Neutrophil (primary cell): ENCODE data around the gene SREK1.

Source experiments
- H3K27ac ChIP-seq: fragments of 200-600 bp; sonication (generic); 2 replicates; pipeline ENCODE4 v1.5.1; 2016; ENCODE audit warnings: mild to moderate bottlenecking, moderate library complexity
- H3K27me3 ChIP-seq: fragments of 200-600 bp; sonication (generic); 2 replicates; pipeline ENCODE4 v1.6.0; 2016; ENCODE audit warnings: mild to moderate bottlenecking
- H3K36me3 ChIP-seq: fragments of 200-600 bp; sonication (generic); 2 replicates; pipeline ENCODE4 v1.5.1; 2017
- H3K4me1 ChIP-seq, 2 experiments: fragments of 200-600 bp in 1 of 2; sonication (generic) in 1 of 2; 1 replicate in 1 of 2; 2 replicates in 1 of 2; pipeline versions ENCODE4 v1.5.1 to v1.6.1; 2013 to 2016; ENCODE audit warnings: low read depth in 1 of 2, low read length in 1 of 2, mild to moderate bottlenecking in 1 of 2, moderate library complexity in 1 of 2; ENCODE audit not compliant: control insufficient read depth in 1 of 2, insufficient read depth in 1 of 2
- H3K4me3 ChIP-seq, 2 experiments: fragments of 200-600 bp in 1 of 2; sonication (generic) in 1 of 2; 1 replicate in 1 of 2; 2 replicates in 1 of 2; pipeline ENCODE4 v1.5.1; 2013 to 2016; ENCODE audit warnings: low read depth in 1 of 2, low read length in 1 of 2, mild to moderate bottlenecking in 1 of 2, moderate library complexity in 1 of 2
- H3K9me3 ChIP-seq: fragments of 200-600 bp; sonication (generic); 2 replicates; pipeline ENCODE4 v1.5.1; 2016
- TF ChIP-seq, protein P1 (sequence below): fragments of 200-600 bp; sonication (generic); IDR thresholded peaks from 2 replicates; pipeline ENCODE4 v1.5.1; 2016; ENCODE audit warnings: antibody characterized with exemption

SREK1 gene

DNA sequence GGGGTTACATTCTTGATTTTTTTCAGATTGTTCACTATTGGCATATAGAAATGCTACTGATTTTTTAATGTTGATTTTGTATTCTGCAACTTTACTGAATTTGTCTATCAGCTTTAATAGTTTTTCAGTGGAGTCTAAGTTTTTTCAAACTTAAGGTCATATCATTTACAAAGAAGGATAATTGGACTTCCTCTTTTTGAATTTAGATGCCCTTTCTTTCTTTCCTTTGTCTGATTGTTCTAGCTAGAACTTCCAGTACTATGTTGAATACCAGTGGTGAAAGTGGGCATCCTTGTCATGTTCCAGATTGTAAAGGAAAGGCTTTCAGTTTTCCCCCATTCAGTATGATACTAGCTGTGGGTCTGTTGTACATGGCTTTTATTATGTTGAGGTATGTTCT is 49.3 kb downstream of the SREK1 start:
- no peaks in the 10 kb centered on the region for H3K9me3 ChIP-seq
- H3K27ac ChIP-seq, result no peak overlapping the region
- H3K36me3 ChIP-seq, result no peaks in the 10 kb centered on the region
- H3K4me1 ChIP-seq, result no peaks in the 10 kb centered on the region
- TF ChIP-seq, protein P1, sequence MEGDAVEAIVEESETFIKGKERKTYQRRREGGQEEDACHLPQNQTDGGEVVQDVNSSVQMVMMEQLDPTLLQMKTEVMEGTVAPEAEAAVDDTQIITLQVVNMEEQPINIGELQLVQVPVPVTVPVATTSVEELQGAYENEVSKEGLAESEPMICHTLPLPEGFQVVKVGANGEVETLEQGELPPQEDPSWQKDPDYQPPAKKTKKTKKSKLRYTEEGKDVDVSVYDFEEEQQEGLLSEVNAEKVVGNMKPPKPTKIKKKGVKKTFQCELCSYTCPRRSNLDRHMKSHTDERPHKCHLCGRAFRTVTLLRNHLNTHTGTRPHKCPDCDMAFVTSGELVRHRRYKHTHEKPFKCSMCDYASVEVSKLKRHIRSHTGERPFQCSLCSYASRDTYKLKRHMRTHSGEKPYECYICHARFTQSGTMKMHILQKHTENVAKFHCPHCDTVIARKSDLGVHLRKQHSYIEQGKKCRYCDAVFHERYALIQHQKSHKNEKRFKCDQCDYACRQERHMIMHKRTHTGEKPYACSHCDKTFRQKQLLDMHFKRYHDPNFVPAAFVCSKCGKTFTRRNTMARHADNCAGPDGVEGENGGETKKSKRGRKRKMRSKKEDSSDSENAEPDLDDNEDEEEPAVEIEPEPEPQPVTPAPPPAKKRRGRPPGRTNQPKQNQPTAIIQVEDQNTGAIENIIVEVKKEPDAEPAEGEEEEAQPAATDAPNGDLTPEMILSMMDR, result no peak
- no peak overlapping the region for H3K4me3 ChIP-seq
- H3K27me3 ChIP-seq, result no peaks in the 10 kb centered on the region

DNA sequence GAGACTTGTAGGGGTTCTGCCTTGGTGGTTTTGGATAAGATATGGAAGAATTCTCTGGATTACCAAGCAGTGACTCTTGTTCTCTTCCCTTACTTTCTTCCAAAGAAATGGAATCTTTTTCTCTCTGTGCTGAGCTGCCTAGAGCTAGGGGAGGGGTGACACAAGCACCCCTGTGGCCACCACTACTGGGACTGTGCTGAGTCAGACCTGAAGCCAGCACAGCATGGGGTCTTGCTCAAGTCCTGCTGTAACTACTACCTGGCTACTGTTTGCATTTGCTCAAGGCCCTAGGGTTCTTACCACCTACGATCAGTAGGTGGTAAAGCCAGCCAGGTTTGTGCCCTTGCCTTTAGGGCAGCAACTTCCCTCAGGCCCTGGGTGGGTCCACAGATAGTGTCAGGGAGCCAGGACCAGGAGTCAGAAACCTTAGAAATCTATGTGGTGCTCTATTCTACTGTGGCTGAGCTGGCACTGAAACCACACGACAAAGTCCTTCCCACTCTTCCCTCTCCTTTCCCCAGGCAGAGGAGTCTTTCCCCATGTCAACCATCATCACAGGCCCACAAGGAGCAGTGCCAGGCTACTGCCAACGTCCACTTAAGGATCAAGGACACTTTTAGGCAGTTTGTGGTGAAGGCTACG is 53.8 kb downstream of the SREK1 start:
- Histone ChIP-seq H3K27me3 (no peaks in the 10 kb centered on the region), H3K4me1 (no peaks in the 10 kb centered on the region)
- TF ChIP-seq, protein P1, result no peak

DNA sequence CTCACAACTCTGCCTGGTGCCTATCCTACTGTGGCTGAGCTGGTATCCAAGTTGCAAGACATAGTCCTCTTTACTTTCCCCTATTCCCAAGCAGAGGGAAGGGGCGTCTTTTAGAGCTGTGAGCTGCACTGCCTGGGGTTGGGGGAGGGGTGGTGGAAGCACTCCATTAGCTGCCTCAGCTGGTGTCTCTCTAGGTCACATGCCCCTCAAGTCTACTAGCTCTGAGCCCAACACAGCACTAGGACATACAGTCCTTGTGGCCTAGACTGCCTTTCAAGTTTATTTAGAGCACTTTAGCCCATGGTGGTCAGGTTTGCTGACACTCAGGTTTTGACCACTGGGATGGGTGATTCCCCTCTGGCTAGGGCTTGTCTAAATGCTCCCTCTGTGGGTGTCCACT is 54.7 kb downstream of the SREK1 start:
- no peaks in the 10 kb centered on the region for H3K36me3 ChIP-seq
- no peaks in the 10 kb centered on the region for H3K4me1 ChIP-seq
- no peaks in the 10 kb centered on the region for H3K9me3 ChIP-seq
- TF ChIP-seq, protein P1, result no peak
- no peaks in the 10 kb centered on the region for H3K27me3 ChIP-seq
- no peak overlapping the region for H3K4me3 ChIP-seq
- no peak overlapping the region for H3K27ac ChIP-seq

More for the DNA sequence above, 53.8 kb downstream of the SREK1 start:
- H3K4me3 ChIP-seq, result no peak overlapping the region
- H3K27ac ChIP-seq, result no peak overlapping the region
- no peaks in the 10 kb centered on the region for H3K9me3 ChIP-seq
- H3K36me3 ChIP-seq, result no peaks in the 10 kb centered on the region

DNA sequence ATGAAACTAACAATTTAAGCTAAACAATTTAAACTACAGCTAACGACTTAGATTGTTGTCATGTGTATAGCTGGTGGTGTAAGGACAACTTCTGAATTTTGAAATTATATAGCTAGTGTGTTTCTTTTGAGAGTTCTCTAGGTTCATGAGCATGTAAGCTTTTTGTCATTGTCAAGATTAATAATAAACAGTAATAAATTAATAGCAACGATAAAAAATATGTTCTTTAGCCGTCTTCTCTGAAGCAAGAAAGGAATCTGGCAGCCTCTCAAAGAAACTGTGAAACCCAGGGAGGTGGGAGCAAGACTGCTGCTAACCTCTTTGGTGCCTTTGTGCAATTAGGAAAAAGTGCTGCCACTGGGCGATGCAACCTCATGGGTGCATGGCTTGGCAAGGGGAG is 59.4 kb downstream of the SREK1 start:
- Histone ChIP-seq H3K4me3 (no peak overlapping the region), H3K27ac (no peak overlapping the region), H3K4me1 (no peaks in the 10 kb centered on the region), H3K27me3 (no peaks in the 10 kb centered on the region), H3K36me3 (no peaks in the 10 kb centered on the region), H3K9me3 (no peaks in the 10 kb centered on the region)
- TF ChIP-seq, protein P1, result no peak

DNA sequence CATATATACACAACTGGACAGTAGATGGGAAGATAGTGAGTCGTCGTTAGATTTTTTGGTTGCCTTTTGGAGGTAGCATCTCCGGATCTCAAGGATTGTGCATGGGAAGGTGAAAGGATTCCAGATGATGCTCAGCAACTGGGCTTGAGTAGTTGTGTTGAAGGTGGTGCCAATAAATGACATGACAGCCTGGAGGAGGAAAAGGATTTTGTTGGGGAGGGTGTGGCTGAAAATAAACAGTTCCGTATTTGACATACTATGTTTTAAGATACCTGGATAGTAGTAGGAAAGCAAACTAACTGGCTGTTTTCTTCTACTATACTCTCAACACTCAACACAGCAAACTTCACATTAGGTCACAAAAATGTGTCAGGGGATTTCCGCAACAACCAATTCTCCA is 62.4 kb downstream of the SREK1 start:
- Histone ChIP-seq H3K27ac (no peak overlapping the region), H3K4me3 (no peak overlapping the region), H3K36me3 (no peaks in the 10 kb centered on the region), H3K27me3 (no peaks in the 10 kb centered on the region), H3K9me3 (no peaks in the 10 kb centered on the region), H3K4me1 (no peaks in the 10 kb centered on the region)
- TF ChIP-seq, protein P1, result no peak
